ENCODE results near the gene NAALADL1. TPM values are rescaled to one million over a fixed set of nuclear protein-coding genes. Genes with fewer than 3 reads are reported as not detected.

Gene NAALADL1
- total RNA-seq, 1 experiment from 2014 or later = not detected

- intact Hi-C loops (cut with micrococcal nuclease; ENCODE audit: unreplicated experiment) = no loop called here
- no peak overlapping the region for H3K4me3 Mint-ChIP-seq (ENCODE audit: low read depth, unreplicated experiment)
- H3K27me3 Mint-ChIP-seq (ENCODE audit: unreplicated experiment) = no peaks in the 10 kb centered on the region
- H3K4me1 Mint-ChIP-seq (ENCODE audit: low read depth, unreplicated experiment) = no peaks in the 10 kb centered on the region
- TF ChIP-seq CTCF (IDR thresholded peaks at IDR 0.05; ENCODE audit: unreplicated experiment) = no peak
- H3K27ac Mint-ChIP-seq (ENCODE audit: unreplicated experiment) = no peak overlapping the region
- DNase-seq = no peak
- H3K9me3 Mint-ChIP-seq (ENCODE audit: low read depth, unreplicated experiment) = no peaks in the 10 kb centered on the region
- CTCF ChIA-PET = no interaction called here
- BruUV-seq (replicated peaks) = no TSS peak
- peaks cover 22% of the 10 kb centered on the region for H3K36me3 Mint-ChIP-seq (ENCODE audit: insufficient read depth, unreplicated experiment)
Observed at GRCh38 chr11:65036931-65037330, 21.4 kb downstream of the NAALADL1 start.

- H3K4me3 Mint-ChIP-seq (ENCODE audit: low read depth, unreplicated experiment) = no peak overlapping the region
- H3K4me1 Mint-ChIP-seq (ENCODE audit: low read depth, unreplicated experiment) = no peaks in the 10 kb centered on the region
- no peak for DNase-seq
- CTCF ChIA-PET = no interaction called here
- BruUV-seq (replicated peaks) = no TSS peak
- H3K36me3 Mint-ChIP-seq (ENCODE audit: insufficient read depth, unreplicated experiment) = peaks cover 9% of the 10 kb centered on the region
- TF ChIP-seq CTCF (IDR thresholded peaks at IDR 0.05; ENCODE audit: unreplicated experiment) = no peak
- H3K9me3 Mint-ChIP-seq (ENCODE audit: low read depth, unreplicated experiment) = no peaks in the 10 kb centered on the region
- no peaks in the 10 kb centered on the region for H3K27me3 Mint-ChIP-seq (ENCODE audit: unreplicated experiment)
- H3K27ac Mint-ChIP-seq (ENCODE audit: unreplicated experiment) = no peak overlapping the region
- intact Hi-C loops (cut with micrococcal nuclease; ENCODE audit: unreplicated experiment) = no loop called here
Observed at GRCh38 chr11:65035579-65035978, 22.8 kb downstream of the NAALADL1 start.

GRCh38 chr11:65034423-65034822 is 23.9 kb downstream of the NAALADL1 start:
- intact Hi-C loops (cut with micrococcal nuclease; ENCODE audit: unreplicated experiment) = no loop called here
- Mint-ChIP-seq H3K4me3 (ENCODE audit: low read depth, unreplicated experiment) (no peak overlapping the region), H3K9me3 (ENCODE audit: low read depth, unreplicated experiment) (no peaks in the 10 kb centered on the region), H3K27ac (ENCODE audit: unreplicated experiment) (no peak overlapping the region), H3K36me3 (ENCODE audit: insufficient read depth, unreplicated experiment) (peaks cover 6% of the 10 kb centered on the region), H3K4me1 (ENCODE audit: low read depth, unreplicated experiment) (no peaks in the 10 kb centered on the region), H3K27me3 (ENCODE audit: unreplicated experiment) (no peaks in the 10 kb centered on the region)
- CTCF ChIA-PET = interaction anchor here (1.1 kb wide), 1 partner anchor 21 kb away, joined by 3 read pairs; no protein-coding TSS in a partner anchor
- BruUV-seq (replicated peaks) = no TSS peak
- no peak for TF ChIP-seq CTCF (IDR thresholded peaks at IDR 0.05; ENCODE audit: unreplicated experiment)
- no peak for DNase-seq

- Mint-ChIP-seq H3K27me3 (ENCODE audit: unreplicated experiment) (no peaks in the 10 kb centered on the region), H3K4me1 (ENCODE audit: low read depth, unreplicated experiment) (peaks cover 9% of the 10 kb centered on the region), H3K4me3 (ENCODE audit: low read depth, unreplicated experiment) (no peak overlapping the region), H3K27ac (ENCODE audit: unreplicated experiment) (no peak overlapping the region), H3K9me3 (ENCODE audit: low read depth, unreplicated experiment) (no peaks in the 10 kb centered on the region), H3K36me3 (ENCODE audit: insufficient read depth, unreplicated experiment) (peaks cover 12% of the 10 kb centered on the region)
- TF ChIP-seq CTCF (IDR thresholded peaks at IDR 0.05; ENCODE audit: unreplicated experiment) = no peak
- DNase-seq = no peak
- intact Hi-C loops (cut with micrococcal nuclease; ENCODE audit: unreplicated experiment) = no loop called here
- no TSS peak for BruUV-seq (replicated peaks)
- CTCF ChIA-PET = no interaction called here
Observed at GRCh38 chr11:65032216-65032615, 26.1 kb downstream of the NAALADL1 start.

All from Calu3 (cell line).